ENCODE data around the gene MATCAP1. TPM values are rescaled to one million over a fixed set of nuclear protein-coding genes. Genes with fewer than 3 reads are reported as not detected.

Gene MATCAP1
- polyA plus RNA-seq, 1 donor (not counting 4 experiments of a cell fraction or from before 2014, with no cell fraction given) = 13.3 TPM

GRCh38 chr16:67173323-67173722, 10.4 kb downstream of the MATCAP1 start:
- peak overlapping the region; percentile 66 for H3K9ac ChIP-seq (ENCODE audit: control insufficient read depth, extremely low read depth, insufficient read depth, low read length)
- H2AFZ ChIP-seq (ENCODE audit: control insufficient read depth, low read length) = peak overlapping the region; percentile 71
- H3K36me3 ChIP-seq (ENCODE audit: control insufficient read depth in 2 of 2, extremely low read depth in 1 of 2, insufficient read depth in 2 of 2, low read length in 2 of 2) = no peaks in the 10 kb centered on the region
- DNase-seq (ENCODE audit: low read depth, low spot score) (no peak), FAIRE-seq (no peak)
- no peaks in the 10 kb centered on the region for H3K27me3 ChIP-seq (ENCODE audit: control insufficient read depth, extremely low read depth, insufficient read depth, low read length)
- H4K20me1 ChIP-seq (ENCODE audit: control insufficient read depth, extremely low read depth, insufficient read depth, low read length) = no peaks in the 10 kb centered on the region
- H3K9me3 ChIP-seq (ENCODE audit: control insufficient read depth, low read depth, low read length) = no peaks in the 10 kb centered on the region
- no peak overlapping the region for H3K27ac ChIP-seq (ENCODE audit: control insufficient read depth, insufficient read depth, low read length)
- TF ChIP-seq, protein P1, sequence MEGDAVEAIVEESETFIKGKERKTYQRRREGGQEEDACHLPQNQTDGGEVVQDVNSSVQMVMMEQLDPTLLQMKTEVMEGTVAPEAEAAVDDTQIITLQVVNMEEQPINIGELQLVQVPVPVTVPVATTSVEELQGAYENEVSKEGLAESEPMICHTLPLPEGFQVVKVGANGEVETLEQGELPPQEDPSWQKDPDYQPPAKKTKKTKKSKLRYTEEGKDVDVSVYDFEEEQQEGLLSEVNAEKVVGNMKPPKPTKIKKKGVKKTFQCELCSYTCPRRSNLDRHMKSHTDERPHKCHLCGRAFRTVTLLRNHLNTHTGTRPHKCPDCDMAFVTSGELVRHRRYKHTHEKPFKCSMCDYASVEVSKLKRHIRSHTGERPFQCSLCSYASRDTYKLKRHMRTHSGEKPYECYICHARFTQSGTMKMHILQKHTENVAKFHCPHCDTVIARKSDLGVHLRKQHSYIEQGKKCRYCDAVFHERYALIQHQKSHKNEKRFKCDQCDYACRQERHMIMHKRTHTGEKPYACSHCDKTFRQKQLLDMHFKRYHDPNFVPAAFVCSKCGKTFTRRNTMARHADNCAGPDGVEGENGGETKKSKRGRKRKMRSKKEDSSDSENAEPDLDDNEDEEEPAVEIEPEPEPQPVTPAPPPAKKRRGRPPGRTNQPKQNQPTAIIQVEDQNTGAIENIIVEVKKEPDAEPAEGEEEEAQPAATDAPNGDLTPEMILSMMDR (optimal IDR thresholded peaks at IDR 0.05 in 1 of 3, IDR thresholded peaks at IDR 0.05 in 1 of 3, conservative IDR thresholded peaks at IDR 0.05 in 1 of 3; ENCODE audit: extremely low read depth in 1 of 3, insufficient read depth in 2 of 3, low read length in 3 of 3) = no peak
- no peak for TF ChIP-seq EZH2 (IDR thresholded peaks at IDR 0.05; ENCODE audit: low read length)
- no peaks in the 10 kb centered on the region for H3K9me1 ChIP-seq (ENCODE audit: control insufficient read depth, extremely low read depth, insufficient read depth, low read length)
- no peaks in the 10 kb centered on the region for H3K79me2 ChIP-seq (ENCODE audit: control insufficient read depth, insufficient read depth, low read length)
- dilution Hi-C loops (cut with MboI; ENCODE audit: extremely low pct_ligation_motif_present, low sequenced_read_pairs) = no loop called here
- peak overlapping the region; percentile 43 to 66 (median 55) for H3K4me3 ChIP-seq (ENCODE audit: control insufficient read depth in 2 of 3, extremely low read depth in 1 of 3, insufficient read depth in 2 of 3, low read depth in 1 of 3, low read length in 3 of 3)
- peaks cover 43% of the 10 kb centered on the region for H3K4me1 ChIP-seq (ENCODE audit: control insufficient read depth, extremely low read depth, insufficient read depth, low read length)
- peak overlapping the region; percentile 90 for H3K4me2 ChIP-seq (ENCODE audit: control insufficient read depth, extremely low read depth, insufficient read depth, low read depth, low read length)

DNA sequence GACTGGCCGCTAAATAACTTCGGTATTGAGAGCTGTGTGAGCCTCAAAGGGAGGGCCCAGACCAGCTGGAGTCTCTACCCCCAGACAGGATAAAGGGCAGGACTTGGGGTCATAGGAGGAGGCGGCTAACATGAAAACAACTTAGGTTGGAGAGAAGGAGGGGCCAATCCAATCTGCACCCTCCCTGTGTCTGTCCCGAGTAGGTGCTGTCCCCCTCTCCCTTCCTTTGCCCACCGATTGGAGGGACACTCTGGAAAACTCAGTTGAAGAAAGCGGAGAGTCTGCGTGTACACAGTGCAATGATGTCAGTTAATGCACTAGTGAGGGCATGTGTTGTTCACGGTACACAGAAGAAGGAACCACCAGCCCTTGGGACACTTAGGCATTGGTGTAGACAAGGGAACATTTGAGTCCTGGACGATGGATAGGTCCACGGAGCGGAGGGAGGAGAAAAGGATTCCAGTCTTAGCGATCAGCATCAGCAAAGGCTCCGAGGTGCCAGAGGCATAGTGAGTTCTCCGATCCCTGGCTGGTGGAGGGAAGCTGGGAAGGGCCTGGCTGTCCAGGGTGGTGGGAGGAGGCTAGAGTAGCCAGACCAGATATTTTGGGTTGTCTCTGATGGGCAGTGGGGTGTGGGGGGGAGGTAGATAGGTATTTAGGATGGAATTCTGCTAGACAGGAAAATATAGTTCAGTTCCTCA, 12.7 kb downstream of the MATCAP1 start:
- peak; percentile 74 for FAIRE-seq
- Histone ChIP-seq H3K4me3 (ENCODE audit: control insufficient read depth in 2 of 3, extremely low read depth in 1 of 3, insufficient read depth in 2 of 3, low read depth in 1 of 3, low read length in 3 of 3) (peak overlapping the region; percentile 40 to 69 (median 61)), H2AFZ (ENCODE audit: control insufficient read depth, low read length) (peak overlapping the region; percentile 12), H3K4me2 (ENCODE audit: control insufficient read depth, extremely low read depth, insufficient read depth, low read depth, low read length) (peak overlapping the region; percentile 77), H3K27me3 (ENCODE audit: control insufficient read depth, extremely low read depth, insufficient read depth, low read length) (no peaks in the 10 kb centered on the region), H3K79me2 (ENCODE audit: control insufficient read depth, insufficient read depth, low read length) (no peaks in the 10 kb centered on the region), H3K9me3 (ENCODE audit: control insufficient read depth, low read depth, low read length) (no peaks in the 10 kb centered on the region), H3K27ac (ENCODE audit: control insufficient read depth, insufficient read depth, low read length) (peak overlapping the region; percentile 76), H4K20me1 (ENCODE audit: control insufficient read depth, extremely low read depth, insufficient read depth, low read length) (no peaks in the 10 kb centered on the region), H3K36me3 (ENCODE audit: control insufficient read depth in 2 of 2, extremely low read depth in 1 of 2, insufficient read depth in 2 of 2, low read length in 2 of 2) (no peaks in the 10 kb centered on the region), H3K4me1 (ENCODE audit: control insufficient read depth, extremely low read depth, insufficient read depth, low read length) (peaks cover 36% of the 10 kb centered on the region), H3K9ac (ENCODE audit: control insufficient read depth, extremely low read depth, insufficient read depth, low read length) (peak overlapping the region; percentile 77), H3K9me1 (ENCODE audit: control insufficient read depth, extremely low read depth, insufficient read depth, low read length) (no peaks in the 10 kb centered on the region)
- dilution Hi-C loops (cut with MboI; ENCODE audit: extremely low pct_ligation_motif_present, low sequenced_read_pairs) = no loop called here
- no peak for DNase-seq (ENCODE audit: low read depth, low spot score)
- TF ChIP-seq, protein P1 (optimal IDR thresholded peaks at IDR 0.05 in 1 of 3, IDR thresholded peaks at IDR 0.05 in 1 of 3, conservative IDR thresholded peaks at IDR 0.05 in 1 of 3; ENCODE audit: extremely low read depth in 1 of 3, insufficient read depth in 2 of 3, low read length in 3 of 3) = no peak
